Natural killer cell treated with Interleukin-12 subunit alpha and Interleukin-12 subunit beta and Interleukin-15 and Interleukin-18, amount 100 ng/mL, for 72 hours (primary cell): ENCODE data around the gene EMILIN2. TPM values are rescaled to one million over a fixed set of nuclear protein-coding genes. Genes with fewer than 3 reads are reported as not detected.
A peak's percentile ranks its signal among the peaks of the same experiment; 100 is the strongest.

Experiments used
- ATAC-seq, 2 donors: fragments of 150-1000 bp; cut with Tn5 transposase in 1 of 2; sonication (Bioruptor Pico), chemical (Tn5 transposase) in 1 of 2; 2 replicates each; pipeline ENCODE4 v1.10.0; 2021
- DNase-seq: peaks from one replicate; pipeline ENCODE4 v3.0.0; 2022; ENCODE audit warnings: low spot score
- H3K27ac Mint-ChIP-seq, 2 donors: 1 replicate in 1 of 2; 2 replicates in 1 of 2; pipeline ENCODE4 v1.8.0; 2022; ENCODE audit warnings: mixed read lengths in 2 of 2, mild to moderate bottlenecking in 1 of 2, moderate library complexity in 1 of 2
- H3K27me3 Mint-ChIP-seq, 2 donors: 1 replicate in 1 of 2; 2 replicates in 1 of 2; pipeline ENCODE4 v1.8.0; 2022; ENCODE audit warnings: mixed read lengths in 2 of 2
- H3K36me3 Mint-ChIP-seq: one replicate; pipeline ENCODE4 v1.8.0; 2022; ENCODE audit warnings: mixed read lengths
- H3K4me1 Mint-ChIP-seq, 2 donors: 1 replicate in 1 of 2; 2 replicates in 1 of 2; pipeline ENCODE4 v1.8.0; 2022; ENCODE audit warnings: low read depth in 2 of 2, mixed read lengths in 2 of 2, mild to moderate bottlenecking in 1 of 2
- H3K4me3 Mint-ChIP-seq: one replicate; pipeline ENCODE4 v1.8.0; 2022; ENCODE audit warnings: mixed read lengths
- H3K9me3 Mint-ChIP-seq: 2 replicates; pipeline ENCODE4 v1.8.0; 2022; ENCODE audit warnings: mixed read lengths
- total RNA-seq, 2 donors: library from RNA; stranded (reverse); gene quantifications; one replicate each; pipeline ENCODE4 v1.2.3, GENCODE V29; 2022

The EMILIN2 gene
- total RNA-seq, 2 donors from 2014 or later = 20.8 to 49.1 TPM

- peaks cover 0 to 4% of the 10 kb centered on the region in 2 donors for H3K4me1 Mint-ChIP-seq
- ATAC-seq = no peak
- no peaks in the 10 kb centered on the region for H3K36me3 Mint-ChIP-seq
- no peak for DNase-seq
- no peak overlapping the region for H3K4me3 Mint-ChIP-seq
- H3K9me3 Mint-ChIP-seq = no peaks in the 10 kb centered on the region
- H3K27ac Mint-ChIP-seq = no peak overlapping the region
- peaks cover 7% of the 10 kb centered on the region in 2 donors for H3K27me3 Mint-ChIP-seq
These were observed 24.4 kb downstream of the EMILIN2 start for GRCh38 chr18:2871111-2871720.

- no peaks in the 10 kb centered on the region for H3K9me3 Mint-ChIP-seq
- H3K27ac Mint-ChIP-seq = no peak overlapping the region
- ATAC-seq = no peak
- H3K36me3 Mint-ChIP-seq = no peaks in the 10 kb centered on the region
- peaks cover 0 to 4% of the 10 kb centered on the region in 2 donors for H3K4me1 Mint-ChIP-seq
- peaks cover 4 to 7% of the 10 kb centered on the region in 2 donors for H3K27me3 Mint-ChIP-seq
- no peak for DNase-seq
- H3K4me3 Mint-ChIP-seq = no peak overlapping the region
These were observed 25.3 kb downstream of the EMILIN2 start for GRCh38 chr18:2872095-2872494.

- H3K27ac Mint-ChIP-seq = no peak overlapping the region
- DNase-seq = no peak
- peaks cover 0 to 2% of the 10 kb centered on the region in 2 donors for H3K27me3 Mint-ChIP-seq
- no peaks in the 10 kb centered on the region for H3K36me3 Mint-ChIP-seq
- H3K4me3 Mint-ChIP-seq = no peak overlapping the region
- H3K4me1 Mint-ChIP-seq = peaks cover 0 to 4% of the 10 kb centered on the region in 2 donors
- no peak for ATAC-seq
- no peaks in the 10 kb centered on the region for H3K9me3 Mint-ChIP-seq
These were observed 28.0 kb downstream of the EMILIN2 start for GRCh38 chr18:2874765-2875164.

- peaks cover 11 to 16% of the 10 kb centered on the region in 2 donors for H3K4me1 Mint-ChIP-seq
These were observed 32.0 kb downstream of the EMILIN2 start for GRCh38 chr18:2878656-2879330.

GRCh38 chr18:2879889-2880288 lies 33.1 kb downstream of the EMILIN2 start:
- Mint-ChIP-seq H3K4me3 (no peak overlapping the region), H3K27ac (peak overlapping the region in 1 of 2 donors; percentile 29), H3K27me3 (peaks cover 0 to 2% of the 10 kb centered on the region in 2 donors), H3K36me3 (no peaks in the 10 kb centered on the region), H3K4me1 (peaks cover 12 to 15% of the 10 kb centered on the region in 2 donors), H3K9me3 (no peaks in the 10 kb centered on the region)
- no peak for ATAC-seq
- no peak for DNase-seq

More at GRCh38 chr18:2878656-2879330, 32.0 kb downstream of the EMILIN2 start:
- Mint-ChIP-seq H3K9me3 (no peaks in the 10 kb centered on the region), H3K4me3 (no peak overlapping the region), H3K36me3 (no peaks in the 10 kb centered on the region), H3K27me3 (peaks cover 0 to 2% of the 10 kb centered on the region in 2 donors), H3K27ac (no peak overlapping the region)
- DNase-seq (no peak), ATAC-seq (no peak)

- Mint-ChIP-seq H3K9me3 (no peaks in the 10 kb centered on the region), H3K27ac (no peak overlapping the region), H3K4me1 (peaks cover 12 to 13% of the 10 kb centered on the region in 2 donors), H3K27me3 (peaks cover 0 to 2% of the 10 kb centered on the region in 2 donors), H3K36me3 (no peaks in the 10 kb centered on the region), H3K4me3 (no peak overlapping the region)
- DNase-seq (no peak), ATAC-seq (no peak)
These were observed 33.7 kb downstream of the EMILIN2 start for GRCh38 chr18:2880473-2880872.

- Mint-ChIP-seq H3K4me3 (no peak overlapping the region), H3K27me3 (peaks cover 0 to 2% of the 10 kb centered on the region in 2 donors), H3K36me3 (no peaks in the 10 kb centered on the region), H3K9me3 (no peaks in the 10 kb centered on the region), H3K4me1 (peaks cover 12 to 13% of the 10 kb centered on the region in 2 donors), H3K27ac (peak overlapping the region in 1 of 2 donors; percentile 37)
- no peak for DNase-seq
- ATAC-seq = no peak
These were observed 34.5 kb downstream of the EMILIN2 start for GRCh38 chr18:2881088-2881839.

- Mint-ChIP-seq H3K4me3 (no peak overlapping the region), H3K9me3 (peaks cover 3% of the 10 kb centered on the region)
- DNase-seq = no peak
These were observed 35.0 kb downstream of the EMILIN2 start for GRCh38 chr18:2881840-2882195.

GRCh38 chr18:2882201-2882600 lies 35.4 kb downstream of the EMILIN2 start:
- Mint-ChIP-seq H3K4me3 (no peak overlapping the region), H3K27me3 (peaks cover 0 to 2% of the 10 kb centered on the region in 2 donors)

More at GRCh38 chr18:2881840-2882195, 35.0 kb downstream of the EMILIN2 start:
- Mint-ChIP-seq H3K4me1 (peaks cover 12 to 13% of the 10 kb centered on the region in 2 donors), H3K27ac (no peak overlapping the region), H3K36me3 (peaks cover 2% of the 10 kb centered on the region), H3K27me3 (peaks cover 0 to 2% of the 10 kb centered on the region in 2 donors)
- ATAC-seq = no peak

GRCh38 chr18:2883076-2883735 lies 36.4 kb downstream of the EMILIN2 start:
- H3K9me3 Mint-ChIP-seq = peaks cover 9% of the 10 kb centered on the region
- H3K27me3 Mint-ChIP-seq = peaks cover 0 to 2% of the 10 kb centered on the region in 2 donors
- H3K4me3 Mint-ChIP-seq = peak overlapping the region; percentile 67
- peaks cover 9% of the 10 kb centered on the region for H3K36me3 Mint-ChIP-seq
- DNase-seq (peak; percentile 67), ATAC-seq (peak; percentile 89 to 94)
- peak overlapping the region; percentile 86 to 91 for H3K27ac Mint-ChIP-seq
- peaks cover 12 to 13% of the 10 kb centered on the region in 2 donors for H3K4me1 Mint-ChIP-seq

More at GRCh38 chr18:2882201-2882600, 35.4 kb downstream of the EMILIN2 start:
- H3K27ac Mint-ChIP-seq = peak overlapping the region; percentile 86 to 91
- ATAC-seq (no peak), DNase-seq (no peak)
- peaks cover 5% of the 10 kb centered on the region for H3K9me3 Mint-ChIP-seq
- peaks cover 6% of the 10 kb centered on the region for H3K36me3 Mint-ChIP-seq
- H3K4me1 Mint-ChIP-seq = peaks cover 12 to 13% of the 10 kb centered on the region in 2 donors

- no peak for ATAC-seq
- no peak overlapping the region for H3K27ac Mint-ChIP-seq
- H3K27me3 Mint-ChIP-seq = no peaks in the 10 kb centered on the region
- no peak overlapping the region for H3K4me3 Mint-ChIP-seq
- peaks cover 9% of the 10 kb centered on the region for H3K36me3 Mint-ChIP-seq
- H3K9me3 Mint-ChIP-seq = peaks cover 9% of the 10 kb centered on the region
- H3K4me1 Mint-ChIP-seq = peaks cover 15 to 18% of the 10 kb centered on the region in 2 donors
- no peak for DNase-seq
These were observed 38.0 kb downstream of the EMILIN2 start for GRCh38 chr18:2884706-2885285.

- DNase-seq (no peak), ATAC-seq (no peak)
- Mint-ChIP-seq H3K4me3 (no peak overlapping the region), H3K27me3 (peaks cover 0 to 5% of the 10 kb centered on the region in 2 donors), H3K36me3 (peaks cover 9% of the 10 kb centered on the region), H3K9me3 (peaks cover 9% of the 10 kb centered on the region), H3K27ac (no peak overlapping the region), H3K4me1 (peaks cover 19 to 36% of the 10 kb centered on the region in 2 donors)
These were observed 40.7 kb downstream of the EMILIN2 start for GRCh38 chr18:2887470-2887869.

- H3K36me3 Mint-ChIP-seq = peaks cover 9% of the 10 kb centered on the region
- H3K27me3 Mint-ChIP-seq = peaks cover 0 to 5% of the 10 kb centered on the region in 2 donors
- peaks cover 9% of the 10 kb centered on the region for H3K9me3 Mint-ChIP-seq
- peak overlapping the region in 1 of 2 donors; percentile 18 for H3K27ac Mint-ChIP-seq
- H3K4me3 Mint-ChIP-seq = no peak overlapping the region
- no peak for DNase-seq
- peaks cover 7 to 23% of the 10 kb centered on the region in 2 donors for H3K4me1 Mint-ChIP-seq
- ATAC-seq = peak in 1 of 2 donors; percentile 58
These were observed 43.0 kb downstream of the EMILIN2 start for GRCh38 chr18:2889761-2890192.
